ENCODE results near the gene ADAMTS17.

ADAMTS17 gene

DNA sequence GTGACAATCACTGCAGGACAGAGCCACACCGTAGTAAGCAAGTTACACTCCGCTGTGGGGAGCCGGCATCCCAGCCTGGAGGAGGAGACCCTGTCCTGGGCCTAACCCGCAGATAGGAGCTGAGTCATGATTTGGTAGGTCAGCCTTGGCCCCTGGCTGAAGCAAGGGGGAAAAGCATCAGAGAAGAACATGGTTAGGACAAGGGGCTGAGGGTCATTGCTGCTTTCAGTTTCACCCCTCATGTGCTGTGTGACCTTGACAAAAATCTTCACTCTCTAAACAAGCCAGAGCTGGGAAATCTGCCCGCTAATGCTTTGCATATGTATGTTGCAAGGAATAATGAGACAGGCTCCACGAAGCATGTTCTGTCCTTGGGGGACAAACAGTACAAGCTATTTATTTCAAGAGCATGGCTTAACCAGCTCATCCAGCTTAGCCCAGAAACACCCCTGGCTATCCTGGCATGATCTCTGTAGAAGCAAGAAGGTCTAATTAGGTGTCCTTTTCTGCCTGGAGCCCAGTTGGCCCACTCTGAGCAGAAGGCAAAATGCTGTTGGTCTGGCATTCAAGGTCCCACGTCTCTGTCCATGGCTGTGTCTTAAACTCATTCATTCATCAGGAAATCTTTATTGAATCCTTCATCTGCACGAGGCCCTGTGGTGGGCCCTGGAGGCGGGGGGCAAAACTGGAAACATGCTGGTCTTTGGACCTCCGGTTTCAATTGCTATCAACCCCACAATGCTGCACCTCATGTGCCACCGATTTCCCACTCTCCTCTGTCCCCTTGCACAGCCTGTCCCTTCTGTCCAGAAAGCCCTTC, 387.2 kb downstream of the ADAMTS17 start:
- H3K4me3 ChIP-seq (ENCODE audit: low read depth, low read length), result no peak overlapping the region
- TF ChIP-seq, protein P1, sequence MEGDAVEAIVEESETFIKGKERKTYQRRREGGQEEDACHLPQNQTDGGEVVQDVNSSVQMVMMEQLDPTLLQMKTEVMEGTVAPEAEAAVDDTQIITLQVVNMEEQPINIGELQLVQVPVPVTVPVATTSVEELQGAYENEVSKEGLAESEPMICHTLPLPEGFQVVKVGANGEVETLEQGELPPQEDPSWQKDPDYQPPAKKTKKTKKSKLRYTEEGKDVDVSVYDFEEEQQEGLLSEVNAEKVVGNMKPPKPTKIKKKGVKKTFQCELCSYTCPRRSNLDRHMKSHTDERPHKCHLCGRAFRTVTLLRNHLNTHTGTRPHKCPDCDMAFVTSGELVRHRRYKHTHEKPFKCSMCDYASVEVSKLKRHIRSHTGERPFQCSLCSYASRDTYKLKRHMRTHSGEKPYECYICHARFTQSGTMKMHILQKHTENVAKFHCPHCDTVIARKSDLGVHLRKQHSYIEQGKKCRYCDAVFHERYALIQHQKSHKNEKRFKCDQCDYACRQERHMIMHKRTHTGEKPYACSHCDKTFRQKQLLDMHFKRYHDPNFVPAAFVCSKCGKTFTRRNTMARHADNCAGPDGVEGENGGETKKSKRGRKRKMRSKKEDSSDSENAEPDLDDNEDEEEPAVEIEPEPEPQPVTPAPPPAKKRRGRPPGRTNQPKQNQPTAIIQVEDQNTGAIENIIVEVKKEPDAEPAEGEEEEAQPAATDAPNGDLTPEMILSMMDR (IDR thresholded peaks at IDR 0.05; ENCODE audit: control insufficient read depth, extremely low read depth, insufficient read depth), result no peak
- DNase-seq (ENCODE audit: low read depth), result no peak

DNA sequence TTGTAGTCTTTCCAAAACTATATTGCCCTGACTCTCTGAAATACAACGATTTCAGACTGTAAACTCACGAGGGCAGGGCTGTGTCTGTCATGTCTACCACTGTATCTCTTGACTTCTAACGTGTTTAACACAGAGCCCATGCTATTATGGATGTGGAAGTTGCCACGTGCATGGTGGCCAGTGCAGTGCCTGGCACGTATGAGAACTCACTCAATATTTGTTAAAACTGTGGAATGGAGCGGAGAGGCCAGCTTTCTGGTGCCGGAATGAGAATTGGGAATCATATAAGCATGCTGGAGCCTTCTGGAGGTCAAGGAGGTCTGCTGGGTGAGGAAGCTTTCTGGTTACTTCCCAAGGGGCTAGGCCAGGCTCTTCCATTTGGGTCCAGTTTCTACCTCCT, 387.9 kb downstream of the ADAMTS17 start:
- DNase-seq (ENCODE audit: low read depth), result no peak
- TF ChIP-seq, protein P1 (IDR thresholded peaks at IDR 0.05; ENCODE audit: control insufficient read depth, extremely low read depth, insufficient read depth), result no peak
- no peak overlapping the region for H3K4me3 ChIP-seq (ENCODE audit: low read depth, low read length)

DNA sequence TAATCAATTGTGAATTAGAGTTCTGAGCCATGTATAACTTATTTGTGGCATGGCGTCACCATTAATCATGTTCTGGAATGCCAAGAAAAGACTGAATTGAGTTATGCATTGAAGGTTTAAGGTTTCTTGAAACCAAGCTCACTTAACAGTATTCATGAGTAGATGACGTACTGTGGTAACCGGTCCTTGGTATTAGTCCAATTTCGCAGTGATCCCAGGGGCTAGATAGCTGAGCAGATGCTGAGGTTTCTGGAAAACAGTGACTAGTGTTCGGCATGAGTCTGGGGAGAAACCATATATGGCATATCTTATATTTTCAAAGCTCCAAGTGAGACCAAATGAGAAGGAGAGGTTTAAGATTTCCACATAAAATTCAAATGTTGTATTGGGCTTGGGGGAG, 390.3 kb downstream of the ADAMTS17 start:
- no peak for DNase-seq (ENCODE audit: low read depth)
- TF ChIP-seq, protein P1 (IDR thresholded peaks at IDR 0.05; ENCODE audit: control insufficient read depth, extremely low read depth, insufficient read depth), result no peak
- H3K4me3 ChIP-seq (ENCODE audit: low read depth, low read length), result no peak overlapping the region

DNA sequence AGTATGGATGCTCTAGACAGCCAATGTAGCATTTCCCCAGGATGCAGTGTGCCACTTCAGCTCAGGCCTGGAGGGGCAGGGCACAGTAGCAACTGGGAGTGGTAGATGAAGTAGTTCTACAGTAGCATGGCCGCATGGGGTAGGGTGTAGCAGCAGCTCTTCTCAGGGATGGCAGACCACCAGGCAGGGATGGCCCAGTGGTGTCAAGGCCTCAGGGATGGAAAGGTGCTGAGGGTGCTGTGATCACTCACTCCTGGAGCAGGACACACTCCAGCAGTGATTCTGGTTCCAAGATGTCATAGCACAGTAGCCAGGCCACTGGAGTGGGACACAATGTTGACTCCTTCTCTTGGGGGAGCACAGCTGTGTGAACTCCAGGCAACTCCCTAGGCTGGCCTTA, 397.6 kb downstream of the ADAMTS17 start:
- TF ChIP-seq, protein P1 (IDR thresholded peaks at IDR 0.05; ENCODE audit: control insufficient read depth, extremely low read depth, insufficient read depth), result no peak
- H3K4me3 ChIP-seq (ENCODE audit: low read depth, low read length), result no peak overlapping the region

DNA sequence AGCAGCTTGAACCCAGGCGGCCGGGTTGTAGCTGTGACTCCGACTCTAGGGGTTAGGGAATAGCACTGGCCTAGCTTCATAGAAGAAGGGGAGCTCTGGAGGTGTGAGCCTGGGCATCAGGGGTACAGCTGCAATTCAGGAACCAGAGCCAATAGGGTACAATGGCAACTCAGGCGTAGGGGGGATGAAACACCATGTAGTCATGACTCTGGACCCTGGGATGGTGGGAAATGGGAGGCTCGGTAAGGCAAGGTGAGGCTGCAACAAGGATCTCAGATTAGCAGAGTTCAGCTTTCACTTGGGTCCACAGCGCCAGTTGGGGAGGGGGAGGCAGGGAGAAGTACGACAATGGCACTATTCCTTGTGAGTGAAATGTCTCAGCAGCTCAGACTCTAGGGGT, 398.3 kb downstream of the ADAMTS17 start:
- DNase-seq (ENCODE audit: low read depth), result no peak
- H3K4me3 ChIP-seq (ENCODE audit: low read depth, low read length), result no peak overlapping the region
- TF ChIP-seq, protein P1 (IDR thresholded peaks at IDR 0.05; ENCODE audit: control insufficient read depth, extremely low read depth, insufficient read depth), result no peak

More for the DNA sequence above, 397.6 kb downstream of the ADAMTS17 start:
- no peak for DNase-seq (ENCODE audit: low read depth)

DNA sequence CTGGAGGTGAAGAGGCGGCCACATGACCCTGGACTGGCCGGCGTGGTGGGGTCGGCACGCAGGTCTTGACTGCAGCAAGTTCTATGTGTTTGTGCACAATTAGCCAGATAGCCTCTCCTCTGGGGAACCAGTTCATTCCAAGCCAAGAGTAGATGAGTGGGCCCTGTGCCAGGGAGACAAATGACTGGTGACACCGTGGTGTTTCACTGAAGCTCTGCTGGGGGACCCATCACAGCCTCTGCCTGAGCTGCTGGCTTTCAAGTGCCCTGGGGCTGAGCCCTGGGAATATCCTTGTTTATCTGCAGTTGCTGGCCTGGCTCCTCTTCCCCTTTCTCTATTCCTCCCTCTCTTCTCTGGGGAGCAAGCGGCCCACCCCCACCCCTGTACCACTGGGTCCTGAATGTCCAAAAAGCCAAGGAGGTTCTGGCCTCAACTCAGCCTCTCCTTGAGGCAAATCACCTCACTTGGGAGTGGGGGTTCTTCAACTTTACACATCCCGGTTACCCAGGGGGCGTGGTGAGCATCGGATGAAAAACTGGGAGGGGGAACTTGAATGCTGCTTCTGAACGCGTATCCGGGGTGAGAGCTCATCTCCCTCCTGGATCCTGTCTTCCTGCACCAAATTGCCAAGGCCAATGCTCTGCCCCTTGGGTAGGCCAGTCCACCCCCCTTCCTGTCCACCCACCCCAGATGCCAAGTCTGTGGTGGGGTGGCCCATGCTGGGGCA, 408.9 kb downstream of the ADAMTS17 start:
- TF ChIP-seq, protein P1 (IDR thresholded peaks at IDR 0.05; ENCODE audit: control insufficient read depth, extremely low read depth, insufficient read depth), result no peak
- H3K4me3 ChIP-seq (ENCODE audit: low read depth, low read length), result no peak overlapping the region
- no peak for DNase-seq (ENCODE audit: low read depth)
